Mammary epithelial cell (primary cell): Measurements from ENCODE around the gene HIVEP1.

ENCODE experiments used
- CTCF ChIP-seq, 2 donors: IDR thresholded peaks in 1 of 2; conservative IDR thresholded peaks in 1 of 2; 2 replicates each; pipeline ENCODE4 v1.5.1; 2011 to 2012; ENCODE audit warnings: inconsistent platforms in 2 of 2, low read length in 2 of 2, mild to moderate bottlenecking in 2 of 2, control low read depth in 1 of 2, low read depth in 1 of 2; ENCODE audit not compliant: insufficient read depth in 1 of 2; ENCODE audit errors: extremely low read depth in 1 of 2
- EZH2 ChIP-seq: IDR thresholded peaks from 2 replicates; pipeline ENCODE4 v1.6.1; 2012; ENCODE audit warnings: low read length, inconsistent platforms, borderline replicate concordance

GRCh38 chr6:12208673-12209072 lies 196.6 kb downstream of the HIVEP1 start:
- TF ChIP-seq CTCF (conservative IDR thresholded peaks at IDR 0.05 in 1 of 2, IDR thresholded peaks at IDR 0.05 in 1 of 2; ENCODE audit: extremely low read depth in 1 of 2, insufficient read depth in 1 of 2, low read depth in 1 of 2, low read length in 2 of 2) = no peak
- TF ChIP-seq EZH2 = no peak
